GM10266 (cell line): ENCODE data around the gene SLC38A8.

Experiments
- DNase-seq: peaks from one replicate; pipeline ENCODE4 v3.0.0; 2012; ENCODE audit errors: extremely low spot score
- CTCF ChIP-seq: IDR thresholded peaks from 2 replicates; pipeline ENCODE4 v1.5.1; 2012; ENCODE audit warnings: mild to moderate bottlenecking, low read depth; ENCODE audit not compliant: control insufficient read depth, insufficient read depth; ENCODE audit errors: missing control alignments

SLC38A8 gene

GRCh38 chr16:83972256-83973008 lies 70.2 kb downstream of the SLC38A8 start:
- DNase-seq, result no peak
- TF ChIP-seq CTCF, result no peak

GRCh38 chr16:83971165-83972130 lies 71.1 kb downstream of the SLC38A8 start:
- TF ChIP-seq CTCF, result no peak
- DNase-seq, result no peak

GRCh38 chr16:83970430-83970815 lies 72.2 kb downstream of the SLC38A8 start:
- no peak for DNase-seq
- no peak for TF ChIP-seq CTCF

GRCh38 chr16:83969771-83970429 lies 72.7 kb downstream of the SLC38A8 start:
- no peak for TF ChIP-seq CTCF
- DNase-seq, result no peak

- DNase-seq, result no peak
- TF ChIP-seq CTCF, result no peak
These were observed 73.5 kb downstream of the SLC38A8 start for GRCh38 chr16:83968891-83969649.

GRCh38 chr16:83968306-83968851 lies 74.2 kb downstream of the SLC38A8 start:
- DNase-seq, result peak; percentile 43
- no peak for TF ChIP-seq CTCF
